ENCODE results near the gene KLHL3.
A peak's percentile ranks its signal among the peaks of the same experiment; 100 is the strongest.

The KLHL3 gene

GRCh38 chr5:137735555-137736284 lies at the start of gene KLHL3:
KLHL3 (minus strand) TSS chr5:137736089; CDS start chr5:137735646, 443 bp downstream.
- TF ChIP-seq CTCF (IDR thresholded peaks at IDR 0.05), result no peak

- no peak for TF ChIP-seq CTCF (IDR thresholded peaks at IDR 0.05)
Measured at GRCh38 chr5:137782984-137783536, 47.2 kb upstream of the KLHL3 start.

GRCh38 chr5:137782055-137782454 lies 46.2 kb upstream of the KLHL3 start:
- TF ChIP-seq CTCF (IDR thresholded peaks at IDR 0.05), result no peak

GRCh38 chr5:137778772-137779564 lies 43.1 kb upstream of the KLHL3 start:
- peak; percentile 64 for TF ChIP-seq CTCF (IDR thresholded peaks at IDR 0.05)

GRCh38 chr5:137761566-137761965 lies 25.7 kb upstream of the KLHL3 start:
- no peak for TF ChIP-seq CTCF (IDR thresholded peaks at IDR 0.05)

- no peak for TF ChIP-seq CTCF (IDR thresholded peaks at IDR 0.05)
Measured at GRCh38 chr5:137760719-137761516, 25.0 kb upstream of the KLHL3 start.

- TF ChIP-seq CTCF (IDR thresholded peaks at IDR 0.05), result no peak
Measured at GRCh38 chr5:137760294-137760693, 24.4 kb upstream of the KLHL3 start.
